H1 (cell line): ENCODE data around the gene LCN2. TPM values are rescaled to one million over a fixed set of nuclear protein-coding genes. Genes with fewer than 3 reads are reported as not detected.

Experiments
- CTCF ChIA-PET: fragments of 300-600 bp; sonication (Branson Sonifier 250); formaldehyde crosslinking; loops from one replicate; lab custom pipeline; 2021; ENCODE audit not compliant: partially characterized antibody; lab: Charles Lee
- POLR2A ChIA-PET: fragments of 300-600 bp; sonication (Branson Sonifier 250); formaldehyde crosslinking; loops from one replicate; lab custom pipeline; 2021; ENCODE audit warnings: inconsistent platforms; ENCODE audit not compliant: partially characterized antibody; lab: Charles Lee
- DNase-seq, 2 experiments: peaks; one replicate each; pipeline versions ENCODE4 v3.0.0 to v3.0.0-alpha.2; 2010 to 2022; ENCODE audit warnings: low spot score in 2 of 2, low read depth in 1 of 2, mixed read lengths in 1 of 2
- FAIRE-seq: peaks from 2 replicates; lab custom pipeline; 2011; peaks lifted over from hg19 to GRCh38; lab: Jason Lieb, UNC
- H2AFZ ChIP-seq: 2 replicates; pipeline ENCODE4 v1.8.1; 2012; ENCODE audit warnings: low read length, inconsistent platforms
- H2AK5ac ChIP-seq: 2 replicates; pipeline ENCODE4 v1.6.1; 2013; ENCODE audit warnings: low read depth, low read length
- H2BK120ac ChIP-seq: replicated peaks from 2 replicates; pipeline ENCODE3; 2013; ENCODE audit warnings: low read depth, low read length, inconsistent platforms
- H2BK12ac ChIP-seq: 2 replicates; pipeline ENCODE4 v1.6.1; 2013; ENCODE audit warnings: low read depth, low read length
- H2BK15ac ChIP-seq: 2 replicates; pipeline ENCODE4 v1.6.1; 2013; ENCODE audit warnings: low read length
- H2BK20ac ChIP-seq: 2 replicates; pipeline ENCODE4 v1.6.1; 2013; ENCODE audit warnings: low read length
- H2BK5ac ChIP-seq: 2 replicates; pipeline ENCODE4 v1.6.1; 2013; ENCODE audit warnings: low read depth, low read length
- H3K14ac ChIP-seq: 2 replicates; pipeline ENCODE4 v1.6.1; 2013; ENCODE audit warnings: inconsistent platforms; ENCODE audit not compliant: insufficient read length
- H3K18ac ChIP-seq: 2 replicates; pipeline ENCODE4 v1.6.1; 2013; ENCODE audit warnings: low read length; ENCODE audit errors: extremely low read depth
- H3K23ac ChIP-seq: 2 replicates; pipeline ENCODE4 v1.6.1; 2013; ENCODE audit warnings: inconsistent platforms; ENCODE audit not compliant: insufficient read length
- H3K23me2 ChIP-seq: 2 replicates; pipeline ENCODE4 v1.6.1; 2013; ENCODE audit warnings: low read depth, low read length
- H3K27ac ChIP-seq: 2 replicates; pipeline ENCODE4 v1.6.1; 2011; ENCODE audit warnings: low read depth, low read length, inconsistent platforms
- H3K27me3 ChIP-seq, 4 experiments: replicated peaks in 1 of 4; 1 replicate in 1 of 4; 2 replicates in 3 of 4; pipeline versions ENCODE4 v1.6.1 to v1.8.1; 2011 to 2013; ENCODE audit warnings: low read length in 3 of 4, mild to moderate bottlenecking in 3 of 4, inconsistent platforms in 2 of 4, mixed read lengths in 2 of 4, moderate library complexity in 1 of 4; ENCODE audit not compliant: control insufficient read depth in 3 of 4, insufficient read depth in 3 of 4; ENCODE audit errors: extremely low read depth in 1 of 4
- H3K36me3 ChIP-seq, 4 experiments: 2 replicates each; pipeline versions ENCODE4 v1.6.1 to v1.8.1; 2011 to 2013; ENCODE audit warnings: mild to moderate bottlenecking in 4 of 4, low read length in 3 of 4, moderate library complexity in 2 of 4, control low read depth in 1 of 4, inconsistent platforms in 1 of 4; ENCODE audit not compliant: insufficient read depth in 4 of 4, control insufficient read depth in 2 of 4
- H3K4ac ChIP-seq: replicated peaks from 2 replicates; pipeline ENCODE3; 2013; ENCODE audit warnings: low read length, low read depth, mixed read lengths, inconsistent platforms; ENCODE audit not compliant: insufficient read length
- H3K4me1 ChIP-seq, 4 experiments: replicated peaks in 1 of 4; 1 replicate in 1 of 4; 2 replicates in 3 of 4; pipeline versions ENCODE4 v1.6.1 to v1.8.1; 2011 to 2013; ENCODE audit warnings: low read length in 3 of 4, inconsistent platforms in 2 of 4, mixed read lengths in 1 of 4; ENCODE audit not compliant: insufficient read depth in 4 of 4, control insufficient read depth in 3 of 4
- H3K4me2 ChIP-seq, 2 experiments: 2 replicates each; pipeline versions ENCODE4 v1.6.1 to v1.8.1; 2011 to 2013; ENCODE audit warnings: low read depth in 2 of 2, low read length in 2 of 2, control low read depth in 1 of 2, inconsistent platforms in 1 of 2, mild to moderate bottlenecking in 1 of 2; ENCODE audit not compliant: insufficient read depth in 1 of 2
- H3K4me3 ChIP-seq, 4 experiments: fragments of 200-600, 300-600 bp in 1 of 4; sonication (generic), shearing (Covaris generic), sonication (Bioruptor Twin) in 1 of 4; 2 replicates each; pipeline versions ENCODE4 v1.5.1 to v1.8.1; 2011 to 2016; ENCODE audit warnings: low read length in 4 of 4, low read depth in 3 of 4, control low read depth in 2 of 4, inconsistent platforms in 2 of 4, mild to moderate bottlenecking in 2 of 4, mixed read lengths in 1 of 4, moderate library complexity in 1 of 4; ENCODE audit not compliant: insufficient read depth in 2 of 4; ENCODE audit errors: extremely low read depth in 1 of 4
- H3K56ac ChIP-seq: replicated peaks from 2 replicates; pipeline ENCODE3; 2013; ENCODE audit warnings: low read depth, mild to moderate bottlenecking, mixed read lengths, low read length, inconsistent platforms; ENCODE audit not compliant: insufficient read length
- H3K79me1 ChIP-seq: 2 replicates; pipeline ENCODE4 v1.6.1; 2013; ENCODE audit warnings: low read depth, low read length, control low read depth
- H3K79me2 ChIP-seq, 2 experiments: 2 replicates each; pipeline versions ENCODE4 v1.6.1 to v1.8.1; 2012 to 2013; ENCODE audit warnings: low read length in 2 of 2, mild to moderate bottlenecking in 2 of 2, inconsistent platforms in 1 of 2; ENCODE audit not compliant: insufficient read depth in 2 of 2, control insufficient read depth in 1 of 2
- H3K9ac ChIP-seq, 4 experiments: replicated peaks in 1 of 4; 1 replicate in 1 of 4; 2 replicates in 3 of 4; pipeline versions ENCODE4 v1.6.1 to v1.8.1; 2011 to 2013; ENCODE audit warnings: low read depth in 3 of 4, low read length in 3 of 4, control low read depth in 2 of 4, mild to moderate bottlenecking in 2 of 4, moderate library complexity in 2 of 4, inconsistent platforms in 1 of 4; ENCODE audit errors: extremely low read depth in 1 of 4
- H3K9me3 ChIP-seq, 2 experiments: 2 replicates each; pipeline versions ENCODE4 v1.6.1 to v1.8.1; 2012 to 2013; ENCODE audit warnings: mild to moderate bottlenecking in 2 of 2, moderate library complexity in 2 of 2, control low read depth in 1 of 2, inconsistent platforms in 1 of 2, low read depth in 1 of 2, low read length in 1 of 2, mixed read lengths in 1 of 2; ENCODE audit not compliant: insufficient read depth in 2 of 2
- H4K20me1 ChIP-seq, 2 experiments: replicated peaks in 1 of 2; 2 replicates each; pipeline versions ENCODE3 to v1.8.1; 2011 to 2013; ENCODE audit warnings: inconsistent platforms in 2 of 2, low read length in 2 of 2, mild to moderate bottlenecking in 1 of 2; ENCODE audit not compliant: insufficient read depth in 2 of 2, control insufficient read depth in 1 of 2
- H4K5ac ChIP-seq: 2 replicates; pipeline ENCODE4 v1.6.1; 2013; ENCODE audit warnings: low read length, low read depth, mixed read lengths, inconsistent platforms; ENCODE audit not compliant: insufficient read length
- H4K8ac ChIP-seq: 2 replicates; pipeline ENCODE4 v1.8.0; 2013; ENCODE audit warnings: mild to moderate bottlenecking, moderate library complexity, low read length, inconsistent platforms; ENCODE audit not compliant: insufficient read depth; ENCODE audit errors: extremely low read depth
- H4K91ac ChIP-seq: replicated peaks from 2 replicates; pipeline ENCODE3; 2013; ENCODE audit warnings: low read length, mixed read lengths, inconsistent platforms; ENCODE audit not compliant: insufficient read length
- KDM5A ChIP-seq: fragments of 200-600 bp; IDR thresholded peaks from 2 replicates; pipeline ENCODE4 v1.7.1; 2012; ENCODE audit warnings: mild to moderate bottlenecking, low read length, inconsistent platforms, mixed read lengths
- SUZ12 ChIP-seq: fragments of 200-600 bp; sonication (generic); IDR thresholded peaks from 2 replicates; pipeline ENCODE4 v1.6.1; 2012; ENCODE audit warnings: mild to moderate bottlenecking, inconsistent platforms, low read length, moderate library complexity, mixed read lengths
- WGBS, 2 experiments: shearing (Covaris generic) in 1 of 2; methylation state at CpG; one replicate each; pipeline versions ENCODE4 v1.1.6 to v1.1.7; 2013 to 2015; ENCODE audit warnings: low lambda C conversion rate in 2 of 2, mixed read lengths in 2 of 2, inconsistent platforms in 1 of 2, low coverage in 1 of 2, missing lambda C conversion rate in 1 of 2; ENCODE audit not compliant: insufficient replicate concordance in 2 of 2, insufficient coverage in 1 of 2, insufficient read length in 1 of 2; ENCODE audit errors: extremely low coverage in 1 of 2, missing lambda C conversion rate in 1 of 2; 5-methylcytosine and 5-hydroxymethylcytosine counted together
- polyA plus RNA-seq, 7 experiments: library from polyadenylated mRNA; depleted of rRNA in 3 of 7; stranded (reverse) in 5 of 7; unstranded in 2 of 7; fragments of >200 nt in 5 of 7; fragments of 200-250 nt in 2 of 7; gene quantifications; 1 replicate in 5 of 7; 2 replicates in 1 of 7; 4 replicates in 1 of 7; pipeline versions ENCODE4 v1.2.1 to v1.2.3, GENCODE V29; 2011 to 2013; ENCODE audit warnings: missing spikeins in 2 of 7, mixed read lengths in 2 of 7
- total RNA-seq: library from RNA; stranded (reverse); fragmentation: NEBNext Ultra II Directional; extraction: Animal tissue kit (Norgen Biotek cat#: 25700); gene quantifications from 2 replicates; pipeline ENCODE4 v1.2.1, GENCODE V29; 2021
- TF ChIP-seq, protein P1 (sequence below): IDR thresholded peaks from 2 replicates; pipeline ENCODE4 v1.6.1; 2011; ENCODE audit warnings: low read depth, mild to moderate bottlenecking, low read length; ENCODE audit not compliant: insufficient read depth

Gene LCN2
- total and polyA plus RNA-seq, 2 of the 8 experiments (the other 6 are each of a cell fraction or from before 2014, with no cell fraction given): 1.1 to 1.6 TPM

DNA sequence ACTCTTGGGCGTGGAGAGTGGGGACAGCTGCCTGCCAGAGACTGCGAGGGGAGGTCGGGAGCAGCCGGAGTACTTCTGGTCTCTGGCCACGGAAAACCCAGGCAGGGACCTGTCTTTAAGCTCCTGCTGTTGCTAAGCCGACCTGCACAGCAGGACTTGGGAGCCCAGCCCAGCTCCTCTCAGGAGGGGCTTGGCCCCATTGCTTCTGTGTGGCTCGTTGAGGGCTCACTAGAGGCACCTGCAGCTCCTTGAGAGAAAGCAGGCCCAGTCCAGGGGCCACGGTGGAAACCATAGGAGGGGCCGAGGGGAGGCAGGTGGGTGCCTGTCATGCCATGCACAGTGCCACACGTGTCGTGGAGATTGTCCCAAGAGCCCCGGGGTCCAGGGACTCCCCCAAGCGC lies 3.3 kb upstream of the LCN2 start:
- Histone ChIP-seq H3K79me2 (no peaks in the 10 kb centered on the region), H3K4me1 (peaks cover 0 to 7% (median 3%) of the 10 kb centered on the region in 4 experiments; a peak in 5 of 7 replicates), H3K36me3 (no peaks in the 10 kb centered on the region), H3K4ac (no peak overlapping the region), H3K56ac (no peak overlapping the region), H3K18ac (no peak overlapping the region), H2BK15ac (no peak overlapping the region), H2BK12ac (no peak overlapping the region), H4K91ac (no peak overlapping the region), H3K9me3 (no peaks in the 10 kb centered on the region), H4K20me1 (no peaks in the 10 kb centered on the region), H4K8ac (no peak overlapping the region), H4K5ac (no peak overlapping the region), H3K27me3 (no peaks in the 10 kb centered on the region), H3K23me2 (no peaks in the 10 kb centered on the region), H3K4me3 (no peak overlapping the region; a peak in 1 of 8 replicates), H2AK5ac (no peak overlapping the region), H2AFZ (no peak overlapping the region), H2BK20ac (no peak overlapping the region), H3K79me1 (no peaks in the 10 kb centered on the region), H2BK120ac (no peak overlapping the region), H2BK5ac (no peak overlapping the region), H3K14ac (no peak overlapping the region), H3K23ac (no peak overlapping the region), H3K4me2 (no peak overlapping the region), H3K27ac (no peak overlapping the region), H3K9ac (no peak overlapping the region)
- WGBS, 2 experiments: 85% methylated on average over 13 of the region's 13 CpGs; no CpG with 5 or more reads in 1 of the 2 experiments
- ChIA-PET POLR2A (interaction anchor here (1.0 to 2.5 kb wide), 6 partner anchors 9 to 29 kb away, joined by 3 to 6 read pairs (median 4); no protein-coding TSS in a partner anchor), CTCF (interaction anchor here (0.6 to 1.9 kb wide), 5 partner anchors 9 to 401 kb away, joined by 3 to 8 read pairs (median 3); no protein-coding TSS in a partner anchor)
- FAIRE-seq: no peak
- no peak for DNase-seq
- TF ChIP-seq KDM5A: no peak
- TF ChIP-seq SUZ12: no peak
- TF ChIP-seq, protein P1, sequence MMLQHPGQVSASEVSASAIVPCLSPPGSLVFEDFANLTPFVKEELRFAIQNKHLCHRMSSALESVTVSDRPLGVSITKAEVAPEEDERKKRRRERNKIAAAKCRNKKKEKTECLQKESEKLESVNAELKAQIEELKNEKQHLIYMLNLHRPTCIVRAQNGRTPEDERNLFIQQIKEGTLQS: no peak
